22Rv1 (cell line): ENCODE data around the gene HTR1D.

Source experiments
- ZFX ChIP-seq: fragments of 450-650 bp; IDR thresholded peaks from 2 replicates; pipeline ENCODE4 v1.6.1; 2017; ENCODE audit warnings: antibody characterized with exemption, borderline replicate concordance
- TF ChIP-seq, protein P1 (sequence below): fragments of 450-650 bp; IDR thresholded peaks from 2 replicates; pipeline ENCODE4 v1.5.1; 2017; ENCODE audit warnings: mild to moderate bottlenecking

DNA sequence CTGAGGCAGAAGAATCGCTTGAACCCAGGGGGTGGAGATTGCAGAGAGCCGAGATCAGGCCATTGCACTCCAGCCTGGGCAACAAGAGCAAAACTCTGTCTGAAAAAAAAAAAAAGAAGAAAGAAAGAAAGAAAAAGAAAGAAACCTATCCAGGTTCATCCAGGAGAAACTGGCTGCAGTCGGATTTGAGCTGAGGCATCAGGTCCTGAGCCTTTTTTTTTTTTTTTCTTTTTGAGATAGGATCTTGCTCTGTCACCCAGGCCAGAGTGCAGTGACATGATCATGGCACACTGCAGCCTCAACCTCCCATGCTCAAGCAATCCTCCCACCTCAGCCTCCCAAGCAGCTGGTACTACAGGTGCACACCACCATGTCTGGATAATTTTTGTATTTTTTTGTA is 26.1 kb downstream of the HTR1D start:
- TF ChIP-seq, protein P1, sequence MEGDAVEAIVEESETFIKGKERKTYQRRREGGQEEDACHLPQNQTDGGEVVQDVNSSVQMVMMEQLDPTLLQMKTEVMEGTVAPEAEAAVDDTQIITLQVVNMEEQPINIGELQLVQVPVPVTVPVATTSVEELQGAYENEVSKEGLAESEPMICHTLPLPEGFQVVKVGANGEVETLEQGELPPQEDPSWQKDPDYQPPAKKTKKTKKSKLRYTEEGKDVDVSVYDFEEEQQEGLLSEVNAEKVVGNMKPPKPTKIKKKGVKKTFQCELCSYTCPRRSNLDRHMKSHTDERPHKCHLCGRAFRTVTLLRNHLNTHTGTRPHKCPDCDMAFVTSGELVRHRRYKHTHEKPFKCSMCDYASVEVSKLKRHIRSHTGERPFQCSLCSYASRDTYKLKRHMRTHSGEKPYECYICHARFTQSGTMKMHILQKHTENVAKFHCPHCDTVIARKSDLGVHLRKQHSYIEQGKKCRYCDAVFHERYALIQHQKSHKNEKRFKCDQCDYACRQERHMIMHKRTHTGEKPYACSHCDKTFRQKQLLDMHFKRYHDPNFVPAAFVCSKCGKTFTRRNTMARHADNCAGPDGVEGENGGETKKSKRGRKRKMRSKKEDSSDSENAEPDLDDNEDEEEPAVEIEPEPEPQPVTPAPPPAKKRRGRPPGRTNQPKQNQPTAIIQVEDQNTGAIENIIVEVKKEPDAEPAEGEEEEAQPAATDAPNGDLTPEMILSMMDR: no peak
- TF ChIP-seq ZFX: no peak
